Glutamatergic neuron (in vitro differentiated cells): ENCODE data around the gene LHFPL2. TPM values are rescaled to one million over a fixed set of nuclear protein-coding genes. Genes with fewer than 3 reads are reported as not detected.

Experiments used
- DNase-seq: peaks from one replicate; pipeline ENCODE4 v3.0.0; 2022
- H3K27ac Mint-ChIP-seq: one replicate; pipeline ENCODE4 v1.8.0; 2020; ENCODE audit warnings: mild to moderate bottlenecking, mixed read lengths, inconsistent platforms; ENCODE audit not compliant: unreplicated experiment
- H3K27me3 Mint-ChIP-seq: one replicate; pipeline ENCODE4 v1.8.0; 2020; ENCODE audit warnings: mild to moderate bottlenecking, moderate library complexity, mixed read lengths, inconsistent platforms; ENCODE audit not compliant: unreplicated experiment
- H3K36me3 Mint-ChIP-seq: one replicate; pipeline ENCODE4 v1.8.0; 2020; ENCODE audit warnings: mild to moderate bottlenecking, mixed read lengths, inconsistent platforms; ENCODE audit not compliant: unreplicated experiment
- H3K4me1 Mint-ChIP-seq: one replicate; pipeline ENCODE4 v1.8.0; 2020; ENCODE audit warnings: mild to moderate bottlenecking, low read depth, mixed read lengths, inconsistent platforms; ENCODE audit not compliant: unreplicated experiment
- H3K4me3 Mint-ChIP-seq: one replicate; pipeline ENCODE4 v1.8.0; 2020; ENCODE audit warnings: mild to moderate bottlenecking, mixed read lengths, inconsistent platforms; ENCODE audit not compliant: unreplicated experiment
- H3K9me3 Mint-ChIP-seq: one replicate; pipeline ENCODE4 v1.8.0; 2020; ENCODE audit warnings: mild to moderate bottlenecking, moderate library complexity, mixed read lengths, inconsistent platforms; ENCODE audit not compliant: unreplicated experiment
- total RNA-seq: library from RNA; stranded (reverse); fragmentation: NEBNext Ultra II Directional; extraction: Animal tissue kit (Norgen Biotek cat#: 25700); gene quantifications from one replicate; pipeline ENCODE4 v1.2.1, GENCODE V29; 2021; ENCODE audit not compliant: unreplicated experiment
- TF ChIP-seq, protein P1 (sequence below): fragments of 200-600 bp; sonication (generic); IDR thresholded peaks from one replicate; pipeline ENCODE4 v1.5.0; 2021; ENCODE audit not compliant: partially characterized antibody, unreplicated experiment

The LHFPL2 gene
- total RNA-seq, 1 donor from 2014 or later, result 2.5 TPM

GRCh38 chr5:78557601-78558000, 91.0 kb downstream of the LHFPL2 start:
- H3K27ac Mint-ChIP-seq, result no peak overlapping the region
- no peak overlapping the region for H3K4me3 Mint-ChIP-seq
- TF ChIP-seq, protein P1, sequence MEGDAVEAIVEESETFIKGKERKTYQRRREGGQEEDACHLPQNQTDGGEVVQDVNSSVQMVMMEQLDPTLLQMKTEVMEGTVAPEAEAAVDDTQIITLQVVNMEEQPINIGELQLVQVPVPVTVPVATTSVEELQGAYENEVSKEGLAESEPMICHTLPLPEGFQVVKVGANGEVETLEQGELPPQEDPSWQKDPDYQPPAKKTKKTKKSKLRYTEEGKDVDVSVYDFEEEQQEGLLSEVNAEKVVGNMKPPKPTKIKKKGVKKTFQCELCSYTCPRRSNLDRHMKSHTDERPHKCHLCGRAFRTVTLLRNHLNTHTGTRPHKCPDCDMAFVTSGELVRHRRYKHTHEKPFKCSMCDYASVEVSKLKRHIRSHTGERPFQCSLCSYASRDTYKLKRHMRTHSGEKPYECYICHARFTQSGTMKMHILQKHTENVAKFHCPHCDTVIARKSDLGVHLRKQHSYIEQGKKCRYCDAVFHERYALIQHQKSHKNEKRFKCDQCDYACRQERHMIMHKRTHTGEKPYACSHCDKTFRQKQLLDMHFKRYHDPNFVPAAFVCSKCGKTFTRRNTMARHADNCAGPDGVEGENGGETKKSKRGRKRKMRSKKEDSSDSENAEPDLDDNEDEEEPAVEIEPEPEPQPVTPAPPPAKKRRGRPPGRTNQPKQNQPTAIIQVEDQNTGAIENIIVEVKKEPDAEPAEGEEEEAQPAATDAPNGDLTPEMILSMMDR, result no peak
- no peaks in the 10 kb centered on the region for H3K4me1 Mint-ChIP-seq
- peaks cover 3% of the 10 kb centered on the region for H3K27me3 Mint-ChIP-seq
- H3K36me3 Mint-ChIP-seq, result no peaks in the 10 kb centered on the region
- no peak for DNase-seq
- peaks cover 1% of the 10 kb centered on the region for H3K9me3 Mint-ChIP-seq

- H3K9me3 Mint-ChIP-seq, result peaks cover 1% of the 10 kb centered on the region
- DNase-seq, result no peak
- H3K27ac Mint-ChIP-seq, result no peak overlapping the region
- H3K4me1 Mint-ChIP-seq, result no peaks in the 10 kb centered on the region
- TF ChIP-seq, protein P1, result no peak
- H3K4me3 Mint-ChIP-seq, result no peak overlapping the region
- H3K27me3 Mint-ChIP-seq, result peaks cover 3% of the 10 kb centered on the region
- H3K36me3 Mint-ChIP-seq, result no peaks in the 10 kb centered on the region
These were observed 92.7 kb downstream of the LHFPL2 start for GRCh38 chr5:78555870-78556269.

DNA sequence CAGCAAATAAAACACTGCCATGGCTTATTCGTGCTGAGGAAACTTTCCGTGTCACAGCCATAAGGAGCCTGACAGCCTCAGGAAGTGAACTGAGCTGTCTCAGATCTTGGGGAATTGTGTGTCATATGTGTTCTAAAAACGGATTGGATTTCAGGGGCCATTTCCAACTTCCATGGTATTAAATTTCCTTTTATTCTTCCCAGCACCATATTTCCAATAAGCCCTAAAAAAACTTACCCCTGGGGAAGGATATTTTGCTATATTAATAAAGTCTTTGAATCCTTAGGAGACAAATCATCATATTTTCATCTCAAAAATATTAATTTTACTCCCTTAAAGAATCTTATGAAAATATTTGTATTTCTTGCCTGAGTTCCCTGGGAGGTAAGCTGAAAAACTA, 93.9 kb downstream of the LHFPL2 start:
- peaks cover 5% of the 10 kb centered on the region for H3K36me3 Mint-ChIP-seq
- H3K9me3 Mint-ChIP-seq, result peaks cover 3% of the 10 kb centered on the region
- H3K27ac Mint-ChIP-seq, result no peak overlapping the region
- no peak overlapping the region for H3K4me3 Mint-ChIP-seq
- TF ChIP-seq, protein P1, result no peak
- peaks cover 3% of the 10 kb centered on the region for H3K27me3 Mint-ChIP-seq
- DNase-seq, result no peak
- no peaks in the 10 kb centered on the region for H3K4me1 Mint-ChIP-seq

GRCh38 chr5:78553580-78554353, 94.8 kb downstream of the LHFPL2 start:
- Mint-ChIP-seq H3K4me1 (no peaks in the 10 kb centered on the region), H3K4me3 (no peak overlapping the region), H3K9me3 (peaks cover 3% of the 10 kb centered on the region), H3K27me3 (peaks cover 3% of the 10 kb centered on the region), H3K27ac (no peak overlapping the region), H3K36me3 (peaks cover 5% of the 10 kb centered on the region)
- DNase-seq, result no peak
- TF ChIP-seq, protein P1, result no peak

GRCh38 chr5:78552729-78553342, 95.7 kb downstream of the LHFPL2 start:
- no peak overlapping the region for H3K27ac Mint-ChIP-seq
- peaks cover 5% of the 10 kb centered on the region for H3K4me1 Mint-ChIP-seq
- no peak for DNase-seq
- peaks cover 3% of the 10 kb centered on the region for H3K9me3 Mint-ChIP-seq
- no peaks in the 10 kb centered on the region for H3K27me3 Mint-ChIP-seq
- TF ChIP-seq, protein P1, result no peak
- H3K36me3 Mint-ChIP-seq, result peaks cover 5% of the 10 kb centered on the region
- no peak overlapping the region for H3K4me3 Mint-ChIP-seq
